Germinal center (tissue), 1 donor: Measurements from ENCODE around the gene LRRN3.
"Not testable (repeated sequence)": the region's sequence is repeated elsewhere in the genome, so short reads cannot be mapped to it uniquely, and the experiment has no call there.

Experiments
- DNase-seq: peaks from one replicate; pipeline ENCODE4 v3.0.0; 2012; ENCODE audit warnings: mixed read lengths, low spot score

LRRN3 gene

GRCh38 chr7:111090846-111091245 lies at the start of gene LRRN3:
LRRN3 (plus strand) TSS chr7:111091127; CDS start chr7:111122773, 31,646 bp downstream.
- DNase-seq, result no peak

GRCh38 chr7:111041577-111041976 lies 49.4 kb upstream of the LRRN3 start:
- DNase-seq, result no peak

DNA sequence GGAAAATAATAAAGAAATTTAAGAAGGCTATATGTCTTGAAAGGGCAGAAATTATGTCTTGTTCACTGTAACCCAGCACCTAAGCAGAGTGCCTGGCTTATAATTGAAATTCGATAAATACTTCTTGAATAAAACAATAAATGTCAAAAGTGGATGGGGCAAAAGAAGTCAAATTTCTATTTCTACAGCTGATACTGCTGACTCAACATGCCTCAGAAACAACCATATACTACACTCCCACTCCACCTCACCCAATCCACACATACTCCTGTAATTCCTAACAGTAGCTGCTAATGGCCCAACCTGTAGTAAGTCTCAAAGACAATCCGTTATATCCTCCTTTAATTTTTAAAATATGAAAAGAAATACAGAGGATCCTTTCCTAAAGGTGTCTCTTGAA lies 48.1 kb upstream of the LRRN3 start:
- no peak for DNase-seq

GRCh38 chr7:111043561-111043960 lies 47.4 kb upstream of the LRRN3 start:
- no peak for DNase-seq

DNA sequence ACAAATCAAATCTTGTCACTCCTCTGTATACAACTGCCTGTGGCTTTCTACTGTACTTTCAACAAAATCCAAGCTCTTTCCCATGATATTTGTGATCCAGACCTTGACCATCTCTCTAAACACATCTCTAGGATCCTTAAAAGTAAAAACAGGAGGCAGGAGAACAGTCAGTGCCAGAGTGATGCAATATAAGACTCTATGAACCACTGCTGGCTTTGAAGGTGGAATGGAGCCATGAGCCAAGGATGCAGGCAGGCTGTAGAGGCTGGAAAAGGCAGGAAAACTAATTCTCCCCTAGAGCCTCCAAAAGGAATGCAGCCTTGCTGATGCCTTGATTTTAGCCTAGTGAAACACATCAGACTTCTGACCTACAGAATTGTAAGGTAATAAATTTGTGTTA lies 45.5 kb upstream of the LRRN3 start:
- DNase-seq, result no peak

DNA sequence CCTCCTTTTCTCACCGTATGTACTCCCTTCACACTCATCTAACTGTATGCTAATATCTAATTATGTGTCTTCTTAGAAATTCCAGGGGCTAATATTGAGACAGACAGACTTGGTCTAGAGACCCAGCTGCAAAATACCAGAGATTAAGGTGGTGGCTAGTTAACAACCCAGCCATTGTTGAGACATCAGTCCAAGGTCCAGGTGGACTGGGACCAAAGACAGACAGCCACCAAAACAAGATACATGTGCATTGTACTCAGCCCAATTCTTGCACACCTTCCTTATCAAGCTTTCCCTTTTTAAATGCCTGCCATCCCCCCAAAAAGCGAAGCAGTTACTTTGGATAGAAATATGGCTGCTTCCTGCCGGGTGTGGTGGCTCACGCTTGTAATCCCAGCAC lies 43.3 kb upstream of the LRRN3 start:
- no peak for DNase-seq

DNA sequence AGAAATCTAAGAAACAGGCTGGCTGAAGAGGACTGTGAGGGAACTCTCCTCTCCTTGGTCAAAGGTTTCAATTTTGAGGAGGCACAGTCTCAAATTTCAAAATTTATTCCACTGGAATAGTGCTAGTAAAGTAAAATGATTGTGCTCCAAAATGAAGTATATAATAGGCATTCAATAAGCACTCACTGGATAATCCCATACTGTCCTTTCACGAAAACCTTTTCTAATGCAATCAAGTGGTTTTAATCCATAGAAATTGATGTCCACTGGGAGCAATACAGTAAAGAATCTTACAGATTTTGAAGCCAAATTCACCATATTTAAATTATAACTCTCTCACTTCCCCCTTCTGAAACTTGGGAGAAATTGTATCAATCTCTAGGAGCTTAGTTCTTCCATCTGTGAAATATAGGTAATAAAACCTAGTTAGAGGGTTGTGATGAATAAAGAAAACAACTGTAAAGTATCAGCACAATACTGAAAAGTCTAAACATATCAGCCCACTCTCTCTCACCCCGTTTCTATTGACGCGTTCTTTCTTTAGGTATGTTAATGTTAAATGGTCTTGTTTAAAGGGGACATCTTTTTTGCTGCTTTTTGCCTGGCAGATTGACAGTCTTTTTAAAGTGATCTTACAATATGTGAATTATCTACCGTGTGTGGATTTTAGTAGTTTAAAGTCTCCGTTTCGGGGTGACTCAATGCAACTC lies 40.8 kb upstream of the LRRN3 start:
- no peak for DNase-seq

- no peak for DNase-seq
These were observed 40.0 kb upstream of the LRRN3 start for GRCh38 chr7:111050875-111051416.

- DNase-seq, result no peak
These were observed 39.1 kb upstream of the LRRN3 start for GRCh38 chr7:111051832-111052231.

DNA sequence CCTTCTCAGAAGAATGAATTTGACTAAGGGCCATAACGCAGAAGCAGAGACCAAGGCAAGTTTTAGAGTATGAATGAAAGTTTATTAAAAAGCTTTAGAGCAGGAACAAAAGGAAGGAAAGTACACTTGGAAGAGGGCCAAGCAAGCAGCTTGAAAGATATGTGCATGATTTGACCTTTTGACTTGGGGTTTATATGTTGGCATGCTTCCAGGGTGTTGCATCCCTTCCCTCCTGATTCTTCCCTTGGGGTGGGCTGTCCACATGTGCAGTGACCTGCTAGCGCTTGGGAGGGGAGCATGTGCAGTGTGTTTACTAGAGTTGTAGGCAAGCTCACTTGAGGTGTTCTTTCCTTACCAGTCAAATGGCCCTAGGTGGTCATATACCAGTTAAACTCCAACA lies 37.9 kb upstream of the LRRN3 start:
- no peak for DNase-seq

DNA sequence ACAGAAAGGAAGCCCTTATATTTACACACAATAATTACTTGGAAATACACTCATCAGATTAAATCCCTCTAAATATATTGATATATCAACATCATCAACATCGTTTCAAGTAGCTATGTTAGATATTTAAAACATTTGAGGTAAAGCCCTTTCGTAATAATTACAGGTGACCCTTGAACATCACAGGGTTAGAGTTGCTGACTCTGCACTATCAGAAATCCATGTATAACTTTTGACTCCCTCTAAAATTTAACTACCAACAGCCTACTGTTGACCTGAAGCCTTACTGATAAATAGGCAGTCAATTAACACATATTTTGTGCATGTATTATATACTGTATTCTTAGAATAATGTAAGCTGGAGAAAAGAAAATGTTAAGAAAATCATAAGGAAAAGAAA lies 34.6 kb upstream of the LRRN3 start:
- DNase-seq, result no peak

DNA sequence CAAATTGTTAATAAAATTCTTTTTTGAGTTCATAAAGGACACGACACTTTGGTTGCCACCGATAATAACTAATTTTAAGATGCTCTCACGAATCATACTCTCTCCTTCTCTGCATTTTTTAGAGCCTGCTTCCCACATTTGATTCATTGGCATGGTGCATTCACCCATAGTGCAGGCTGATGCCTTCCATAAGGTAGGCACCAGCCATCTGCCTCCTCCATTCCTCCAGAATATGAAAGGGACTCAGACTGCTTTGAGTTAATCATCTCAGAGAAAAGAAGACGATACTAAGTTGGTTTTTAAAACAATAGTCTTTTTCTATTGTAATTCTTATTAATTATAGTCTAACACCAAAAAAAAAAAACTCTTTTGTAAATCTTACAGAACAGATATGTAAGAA lies 33.9 kb upstream of the LRRN3 start:
- no peak for DNase-seq

- DNase-seq, result no peak
These were observed 31.1 kb upstream of the LRRN3 start for GRCh38 chr7:111059833-111060232.

DNA sequence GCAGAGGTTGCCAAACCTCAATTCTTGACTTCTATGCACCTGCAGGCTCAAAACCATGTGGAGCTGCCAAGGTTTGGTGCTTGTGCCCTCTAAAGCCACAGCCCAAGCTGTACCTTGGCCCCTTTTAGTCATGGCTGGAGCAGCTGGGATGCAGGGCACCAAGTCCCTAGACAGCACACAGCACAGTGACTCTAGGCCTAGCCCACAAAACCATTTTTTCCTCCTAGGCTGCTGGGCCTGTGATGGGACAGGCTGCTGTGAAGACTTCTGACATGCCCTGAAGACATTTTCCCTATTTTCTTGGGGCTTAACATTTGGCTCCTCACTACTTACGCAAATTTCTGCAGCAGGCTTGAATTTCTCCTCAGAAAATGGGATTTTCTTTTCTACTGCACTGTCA lies 27.8 kb upstream of the LRRN3 start:
- DNase-seq, result no peak

- DNase-seq, result no peak
These were observed 23.7 kb upstream of the LRRN3 start for GRCh38 chr7:111067251-111067650.

DNA sequence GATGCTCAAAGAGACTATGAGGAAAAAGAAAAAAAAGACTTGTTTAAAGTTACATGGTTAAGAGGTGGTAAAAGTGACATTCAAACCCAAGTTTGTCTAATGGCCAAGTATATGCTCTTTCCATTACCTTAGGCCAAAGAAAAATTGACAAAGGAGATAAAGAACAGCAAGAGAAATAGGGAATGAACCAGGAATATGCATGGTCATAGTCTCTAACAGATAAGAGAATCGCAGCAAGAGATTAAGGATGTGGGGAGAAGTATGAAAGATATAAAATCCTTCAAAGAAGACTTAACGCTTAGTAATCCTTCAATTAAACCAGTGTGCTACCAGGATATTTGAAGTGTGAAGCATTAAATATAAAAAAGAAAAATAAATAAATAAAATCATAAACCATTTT lies 23.2 kb upstream of the LRRN3 start:
- no peak for DNase-seq

GRCh38 chr7:111068618-111069017 lies 22.3 kb upstream of the LRRN3 start:
- no peak for DNase-seq

GRCh38 chr7:111071556-111071955 lies 19.4 kb upstream of the LRRN3 start:
- DNase-seq, result no peak

DNA sequence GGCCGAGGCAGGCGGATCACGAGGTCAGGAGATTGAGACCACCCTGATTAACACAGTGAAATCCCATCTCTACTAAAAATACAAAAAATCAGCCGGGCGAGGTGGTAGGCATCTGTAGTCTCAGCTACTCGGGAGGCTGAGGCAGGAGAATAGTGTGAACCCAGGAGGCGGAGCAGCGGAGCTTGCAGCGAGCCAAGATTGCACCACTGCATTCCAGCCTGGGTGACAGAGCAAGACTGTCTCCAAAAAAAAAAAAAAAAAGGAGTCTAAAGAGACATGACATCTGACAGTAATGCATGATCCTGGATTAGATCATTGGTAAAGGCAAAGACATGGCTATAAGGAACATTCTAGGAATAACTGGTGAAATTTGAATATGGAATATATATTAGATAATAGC lies 18.3 kb upstream of the LRRN3 start:
- DNase-seq, result not testable (repeated sequence)

- DNase-seq, result no peak
These were observed 16.7 kb upstream of the LRRN3 start for GRCh38 chr7:111074071-111074747.

DNA sequence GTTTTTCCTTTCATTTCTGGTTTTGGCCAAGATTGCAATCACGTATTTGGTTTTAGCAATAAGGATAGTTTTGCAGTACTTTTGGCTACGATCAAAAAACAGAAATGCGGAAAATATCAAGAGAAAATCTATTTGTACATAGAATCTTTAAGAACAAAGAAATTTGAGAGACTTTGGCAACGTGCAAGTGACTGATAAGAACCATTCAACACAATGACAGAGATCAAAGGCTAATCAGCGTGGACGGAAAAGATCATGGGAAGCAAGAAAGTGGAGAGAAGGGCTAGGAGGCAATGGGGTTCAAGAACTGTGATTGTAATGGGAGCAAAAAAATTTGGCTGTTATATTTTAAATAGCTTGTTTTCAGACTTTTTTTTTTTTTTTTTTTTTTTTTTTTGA lies 16.2 kb upstream of the LRRN3 start:
- no peak for DNase-seq

DNA sequence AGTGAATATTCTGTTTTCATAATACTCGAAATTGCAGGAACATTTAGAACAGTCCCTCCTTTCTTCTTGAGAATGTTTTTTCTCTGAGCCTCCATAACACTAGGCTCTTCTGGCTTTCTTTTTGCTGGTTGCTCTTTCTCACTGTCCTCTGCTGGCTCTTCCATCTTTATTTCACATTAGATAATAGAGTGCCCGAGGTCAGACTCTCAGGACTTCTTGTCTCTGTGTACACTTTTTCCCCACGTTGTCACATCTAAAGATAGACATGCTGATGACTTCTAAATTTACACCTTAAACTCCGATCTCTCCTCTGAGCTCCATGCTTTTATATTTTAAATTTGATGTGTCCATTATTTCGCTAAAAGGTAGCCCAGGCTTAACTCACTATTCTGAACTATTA lies 15.4 kb upstream of the LRRN3 start:
- DNase-seq, result no peak

- DNase-seq, result no peak
These were observed 14.7 kb upstream of the LRRN3 start for GRCh38 chr7:111076205-111076604.

DNA sequence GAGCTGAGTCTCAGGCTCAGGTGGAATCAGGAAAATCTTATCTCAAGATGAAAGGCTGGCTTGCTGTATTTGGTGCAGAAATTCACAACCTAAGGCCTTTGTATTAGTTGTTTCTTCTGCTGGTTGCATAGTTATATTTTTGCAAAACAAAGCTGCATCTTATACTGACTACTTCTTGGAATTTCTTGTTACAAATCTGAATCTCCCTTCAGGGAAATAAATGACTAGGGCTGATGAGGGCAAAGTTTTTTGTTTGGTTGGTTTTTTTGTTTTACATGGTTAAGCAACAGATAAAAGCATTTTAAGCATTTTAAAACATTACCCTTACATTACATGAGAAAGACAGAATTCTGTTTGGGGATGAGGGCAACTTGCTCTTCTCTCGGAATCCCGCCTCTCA lies 13.9 kb upstream of the LRRN3 start:
- no peak for DNase-seq
